ENCODE data around the gene MCU. TPM values are rescaled to one million over a fixed set of nuclear protein-coding genes. Genes with fewer than 3 reads are reported as not detected.
A peak's percentile ranks its signal among the peaks of the same experiment; 100 is the strongest.

Gene MCU
- total and polyA plus RNA-seq, 12 donors = 9.0 to 19.0 (median 14.7) TPM

- 75 to 84% methylated on average over 7 of the region's 7 CpGs for WGBS, 2 donors
- intact Hi-C loops (cut with DNase I) = no loop called here
- no peaks in the 10 kb centered on the region for H3K27me3 ChIP-seq
- peak overlapping the region in 3 of 10 donors; percentile 48 to 80 (median 72) for H3K27ac ChIP-seq
- no peaks in the 10 kb centered on the region for H3K9me3 ChIP-seq
- H3K4me3 ChIP-seq = no peak overlapping the region
- H3K4me1 ChIP-seq = peaks cover 0 to 31% (median 13%) of the 10 kb centered on the region in 9 donors
- H3K36me3 ChIP-seq = peaks cover 0 to 42% (median 0%) of the 10 kb centered on the region in 9 donors
- TF ChIP-seq, protein P1, sequence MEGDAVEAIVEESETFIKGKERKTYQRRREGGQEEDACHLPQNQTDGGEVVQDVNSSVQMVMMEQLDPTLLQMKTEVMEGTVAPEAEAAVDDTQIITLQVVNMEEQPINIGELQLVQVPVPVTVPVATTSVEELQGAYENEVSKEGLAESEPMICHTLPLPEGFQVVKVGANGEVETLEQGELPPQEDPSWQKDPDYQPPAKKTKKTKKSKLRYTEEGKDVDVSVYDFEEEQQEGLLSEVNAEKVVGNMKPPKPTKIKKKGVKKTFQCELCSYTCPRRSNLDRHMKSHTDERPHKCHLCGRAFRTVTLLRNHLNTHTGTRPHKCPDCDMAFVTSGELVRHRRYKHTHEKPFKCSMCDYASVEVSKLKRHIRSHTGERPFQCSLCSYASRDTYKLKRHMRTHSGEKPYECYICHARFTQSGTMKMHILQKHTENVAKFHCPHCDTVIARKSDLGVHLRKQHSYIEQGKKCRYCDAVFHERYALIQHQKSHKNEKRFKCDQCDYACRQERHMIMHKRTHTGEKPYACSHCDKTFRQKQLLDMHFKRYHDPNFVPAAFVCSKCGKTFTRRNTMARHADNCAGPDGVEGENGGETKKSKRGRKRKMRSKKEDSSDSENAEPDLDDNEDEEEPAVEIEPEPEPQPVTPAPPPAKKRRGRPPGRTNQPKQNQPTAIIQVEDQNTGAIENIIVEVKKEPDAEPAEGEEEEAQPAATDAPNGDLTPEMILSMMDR (IDR thresholded peaks at IDR 0.05) = no peak
- ATAC-seq = no peak
- DNase-seq = no peak
Observed at GRCh38 chr10:72888151-72888638, 196.3 kb downstream of the MCU start.

- TF ChIP-seq, protein P1 (IDR thresholded peaks at IDR 0.05) = no peak
- Histone ChIP-seq H3K4me1 (peaks cover 0 to 36% (median 19%) of the 10 kb centered on the region in 9 donors), H3K9me3 (no peaks in the 10 kb centered on the region), H3K27me3 (no peaks in the 10 kb centered on the region), H3K4me3 (no peak overlapping the region), H3K27ac (no peak overlapping the region), H3K36me3 (peaks cover 0 to 30% (median 0%) of the 10 kb centered on the region in 9 donors)
- 41 to 44% methylated on average over 6 of the region's 6 CpGs for WGBS, 2 donors
- DNase-seq (no peak), ATAC-seq (no peak)
- intact Hi-C loops (cut with DNase I) = no loop called here
Observed at GRCh38 chr10:72889391-72889831, 197.5 kb downstream of the MCU start.

GRCh38 chr10:72890086-72890485, 198.1 kb downstream of the MCU start:
- Histone ChIP-seq H3K4me3 (no peak overlapping the region), H3K36me3 (peaks cover 0 to 25% (median 0%) of the 10 kb centered on the region in 9 donors), H3K9me3 (no peaks in the 10 kb centered on the region), H3K27me3 (no peaks in the 10 kb centered on the region), H3K4me1 (peaks cover 0 to 36% (median 19%) of the 10 kb centered on the region in 9 donors), H3K27ac (no peak overlapping the region)
- intact Hi-C loops (cut with DNase I) = no loop called here
- no peak for ATAC-seq
- DNase-seq = no peak
- TF ChIP-seq, protein P1 (IDR thresholded peaks at IDR 0.05) = no peak
- 63 to 64% methylated on average over 2 of the region's 2 CpGs for WGBS, 2 donors

DNA sequence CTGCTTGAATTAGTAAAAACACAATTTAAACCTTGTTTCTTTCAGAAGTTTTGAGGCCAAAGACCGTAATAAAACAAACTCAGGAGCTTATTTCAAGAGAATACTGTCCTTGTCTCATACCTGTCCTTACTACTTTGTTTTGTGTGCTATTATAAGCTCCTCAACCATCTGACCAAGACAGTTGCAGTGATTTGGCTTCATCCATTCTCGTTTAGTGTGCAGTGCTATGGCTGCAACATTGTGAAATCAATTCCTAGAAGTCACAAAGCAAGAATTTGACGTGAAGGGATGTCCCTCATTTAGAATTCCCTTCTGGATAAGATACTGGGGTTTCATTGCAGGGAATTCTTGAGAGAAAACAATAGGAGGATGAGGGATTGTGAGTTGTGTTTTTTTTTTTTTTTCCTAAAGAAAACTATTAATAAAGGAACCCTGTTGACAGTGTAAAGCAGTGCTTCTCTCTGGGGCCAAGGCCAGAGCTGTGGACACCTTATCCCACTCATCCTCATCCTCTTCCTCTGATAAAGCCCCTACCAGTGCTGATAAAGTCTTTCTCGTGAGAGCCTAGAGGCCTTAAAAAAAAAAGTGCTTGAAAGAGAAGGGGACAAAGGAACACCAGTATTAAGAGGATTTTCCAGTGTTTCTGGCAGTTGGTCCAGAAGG, 201.3 kb downstream of the MCU start, which contains the start of gene OIT3:
Gene OIT3 (plus strand): TSS at position 604 of the 663 bp plus-strand sequence. CDS start 60 bp downstream, outside the sequence.
- TF ChIP-seq, protein P1 (IDR thresholded peaks at IDR 0.05) = no peak
- intact Hi-C loops (cut with DNase I) = no loop called here
- Histone ChIP-seq H3K27me3 (no peaks in the 10 kb centered on the region), H3K36me3 (peaks cover 0 to 3% (median 0%) of the 10 kb centered on the region in 9 donors), H3K9me3 (no peaks in the 10 kb centered on the region), H3K4me3 (no peak within 1 kb of the TSS), H3K4me1 (peaks cover 0 to 15% (median 0%) of the 10 kb centered on the region in 9 donors), H3K27ac (peak within 1 kb of the TSS in 2 of 10 donors; percentile 32 to 36)
- ATAC-seq (peak in 4 of 8 donors; percentile 19 to 67 (median 46)), DNase-seq (no peak)
- 42 to 47% methylated on average over 4 of the region's 4 CpGs for WGBS, 2 donors
